BJ (cell line): Measurements from ENCODE around the gene DCP1B. TPM values are rescaled to one million over a fixed set of nuclear protein-coding genes. Genes with fewer than 3 reads are reported as not detected.

Source experiments
- CTCF ChIA-PET: fragments of 350-600 bp; formaldehyde crosslinking; extraction: SDS; loops from one replicate; lab custom pipeline; 2021; ENCODE audit warnings: antibody characterized with exemption, inconsistent platforms; lab: Yijun Ruan, JAX
- POLR2A ChIA-PET: fragments of 300-600 bp; sonication (Branson Sonifier 250); formaldehyde crosslinking; extraction: SDS; loops from one replicate; lab custom pipeline; 2021; ENCODE audit warnings: antibody characterized with exemption; lab: Charles Lee
- DNase-seq: peaks from one replicate; pipeline ENCODE4 v3.0.0-alpha.2; 2011; ENCODE audit warnings: low read depth
- H3K27me3 ChIP-seq: 2 replicates; pipeline ENCODE4 v1.6.0; 2011; ENCODE audit warnings: low read length; ENCODE audit not compliant: control insufficient read depth, insufficient read depth
- H3K36me3 ChIP-seq: 2 replicates; pipeline ENCODE4 v1.5.1; 2011; ENCODE audit warnings: low read length; ENCODE audit not compliant: control insufficient read depth, insufficient read depth
- H3K4me3 ChIP-seq: 2 replicates; pipeline ENCODE4 v1.5.1; 2011; ENCODE audit warnings: low read depth, mild to moderate bottlenecking, control low read depth, low read length
- CTCF ChIP-seq: IDR thresholded peaks from 2 replicates; pipeline ENCODE4 v1.5.1; 2011; ENCODE audit warnings: low read depth, mild to moderate bottlenecking, control low read depth, inconsistent platforms, low read length, moderate library complexity; ENCODE audit not compliant: insufficient read depth
- polyA plus RNA-seq: library from polyadenylated mRNA; depleted of rRNA; stranded (reverse); fragments of >200 nt; gene quantifications from 2 replicates; pipeline ENCODE4 v1.2.3, GENCODE V29; 2011

DCP1B gene
- polyA plus RNA-seq, 1 experiment: 29.1 TPM

- ChIA-PET CTCF (interaction anchor here (0.9 to 1.3 kb wide), 2 partner anchors 11 to 145 kb away, joined by 3 read pairs; no protein-coding TSS in a partner anchor), POLR2A (no interaction called here)
- no peaks in the 10 kb centered on the region for H3K27me3 ChIP-seq
- no peak for TF ChIP-seq CTCF
- no peak for DNase-seq
- H3K36me3 ChIP-seq: no peaks in the 10 kb centered on the region
- H3K4me3 ChIP-seq: no peak overlapping the region
These were observed 68.4 kb downstream of the DCP1B start for GRCh38 chr12:1935700-1936378.

DNA sequence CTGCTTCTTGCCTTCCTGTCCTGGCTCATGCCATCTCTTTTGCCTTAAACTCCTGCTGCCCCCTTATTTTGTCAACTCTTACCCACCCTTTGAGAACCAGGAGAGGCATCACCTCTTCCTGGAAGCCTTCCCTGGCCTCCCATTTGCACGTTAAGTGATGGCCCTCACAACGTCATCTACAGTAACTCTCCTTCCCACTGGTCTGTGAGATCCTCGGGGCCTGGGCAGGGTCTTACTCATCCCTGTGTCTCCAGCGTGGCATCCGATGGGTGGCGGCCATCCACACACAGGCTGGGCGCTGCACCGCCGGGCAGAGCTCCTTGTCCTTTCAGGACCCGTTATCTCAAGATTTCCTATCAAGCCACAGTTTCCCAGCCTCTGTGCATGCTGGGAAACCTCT, 69.0 kb downstream of the DCP1B start:
- Histone ChIP-seq H3K4me3 (no peak overlapping the region), H3K36me3 (no peaks in the 10 kb centered on the region), H3K27me3 (no peaks in the 10 kb centered on the region)
- DNase-seq: no peak
- POLR2A ChIA-PET: no interaction called here
- no peak for TF ChIP-seq CTCF
- CTCF ChIA-PET: interaction anchor here (0.9 to 1.3 kb wide), 2 partner anchors 12 to 144 kb away, joined by 3 read pairs; no protein-coding TSS in a partner anchor

GRCh38 chr12:1934831-1935230, 69.4 kb downstream of the DCP1B start:
- CTCF ChIA-PET: interaction anchor here (1.3 kb wide), 1 partner anchor 144 kb away, joined by 3 read pairs; no protein-coding TSS in a partner anchor
- Histone ChIP-seq H3K27me3 (peaks cover 2% of the 10 kb centered on the region; the same call in 1 of the 2 replicates), H3K4me3 (no peak overlapping the region), H3K36me3 (no peaks in the 10 kb centered on the region)
- no peak for TF ChIP-seq CTCF
- POLR2A ChIA-PET: no interaction called here
- DNase-seq: no peak

DNA sequence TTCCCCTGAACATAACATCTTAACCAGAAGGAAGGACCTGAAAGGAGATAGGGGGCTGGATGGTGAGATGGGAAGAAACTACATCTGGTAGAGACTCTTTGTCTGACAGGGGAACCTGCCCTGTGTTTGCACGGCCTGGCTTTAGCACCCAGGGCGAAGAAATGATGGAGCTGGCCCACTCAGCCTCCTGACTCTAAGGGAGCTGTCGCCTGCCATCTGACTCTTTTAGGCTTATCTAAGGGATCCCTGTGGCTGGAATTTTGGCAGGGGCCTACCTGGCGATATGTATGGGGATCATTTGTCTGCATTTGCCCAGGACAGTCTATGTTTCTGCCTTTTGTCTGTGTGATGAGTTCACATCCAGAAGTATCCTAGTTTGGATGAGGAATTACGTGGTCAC, 70.2 kb downstream of the DCP1B start:
- Histone ChIP-seq H3K27me3 (peaks cover 2% of the 10 kb centered on the region), H3K4me3 (no peak overlapping the region), H3K36me3 (no peaks in the 10 kb centered on the region)
- ChIA-PET CTCF (no interaction called here), POLR2A (no interaction called here)
- DNase-seq: no peak
- no peak for TF ChIP-seq CTCF

DNA sequence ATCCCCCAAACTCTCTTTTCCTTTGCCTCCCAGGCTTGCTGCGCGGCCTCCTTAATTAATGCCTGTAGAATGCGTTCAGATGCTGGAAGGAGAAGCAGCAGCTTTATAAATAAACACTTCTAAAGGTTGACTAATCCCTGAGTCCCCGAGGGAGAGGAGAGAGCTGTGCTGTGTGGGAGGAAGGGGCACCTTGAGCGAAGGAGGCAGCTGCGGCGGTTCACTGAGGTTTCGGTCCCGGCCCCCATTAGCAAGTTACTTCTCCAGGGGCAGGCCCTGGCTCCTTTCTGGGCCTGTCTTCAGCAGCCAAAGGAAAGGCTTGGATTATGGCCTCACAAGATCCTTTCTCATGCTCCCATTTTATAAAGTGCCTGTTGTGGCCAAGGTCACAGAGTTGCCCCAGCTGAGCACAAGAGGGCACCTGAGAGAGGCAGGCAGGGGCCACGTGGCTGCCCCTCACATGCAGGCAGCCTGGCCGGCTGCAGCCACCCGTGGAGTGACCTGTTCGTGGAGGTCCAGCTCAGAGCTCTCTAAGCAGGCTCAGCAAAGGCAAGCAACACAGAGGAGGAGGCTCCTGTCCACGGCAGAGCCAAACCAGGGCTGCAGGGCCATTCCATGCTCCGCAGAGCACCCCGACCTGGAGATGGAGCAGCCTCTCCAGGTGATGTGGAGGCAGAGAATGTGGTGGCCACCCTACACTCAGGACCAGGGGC, 70.8 kb downstream of the DCP1B start:
- H3K27me3 ChIP-seq: peaks cover 2% of the 10 kb centered on the region
- DNase-seq: no peak
- ChIA-PET CTCF (no interaction called here), POLR2A (no interaction called here)
- H3K36me3 ChIP-seq: no peaks in the 10 kb centered on the region
- TF ChIP-seq CTCF: no peak
- H3K4me3 ChIP-seq: no peak overlapping the region
